Measurements from ENCODE around the gene SYTL3.

DNA sequence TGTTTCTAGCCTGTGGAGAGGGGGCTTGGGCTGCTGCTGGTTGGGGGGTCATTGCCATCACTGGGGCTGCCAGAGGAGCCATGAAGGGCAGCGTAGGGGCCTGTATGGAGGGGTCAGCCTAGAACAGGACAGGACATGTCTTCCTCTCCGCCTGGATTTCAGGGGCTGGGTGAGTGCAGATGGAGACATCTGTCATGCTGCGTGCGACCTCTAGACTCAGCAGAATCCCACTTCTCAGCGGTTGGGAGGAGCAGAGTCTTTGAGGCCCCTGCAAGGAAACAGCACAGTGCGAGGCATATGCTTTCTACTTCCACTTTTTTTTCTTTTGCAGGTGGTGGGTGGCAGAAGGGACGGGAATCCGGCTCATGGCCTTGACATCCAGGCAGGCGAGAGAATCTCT lies 101.4 kb downstream of the SYTL3 start:
- TF ChIP-seq, protein P1, sequence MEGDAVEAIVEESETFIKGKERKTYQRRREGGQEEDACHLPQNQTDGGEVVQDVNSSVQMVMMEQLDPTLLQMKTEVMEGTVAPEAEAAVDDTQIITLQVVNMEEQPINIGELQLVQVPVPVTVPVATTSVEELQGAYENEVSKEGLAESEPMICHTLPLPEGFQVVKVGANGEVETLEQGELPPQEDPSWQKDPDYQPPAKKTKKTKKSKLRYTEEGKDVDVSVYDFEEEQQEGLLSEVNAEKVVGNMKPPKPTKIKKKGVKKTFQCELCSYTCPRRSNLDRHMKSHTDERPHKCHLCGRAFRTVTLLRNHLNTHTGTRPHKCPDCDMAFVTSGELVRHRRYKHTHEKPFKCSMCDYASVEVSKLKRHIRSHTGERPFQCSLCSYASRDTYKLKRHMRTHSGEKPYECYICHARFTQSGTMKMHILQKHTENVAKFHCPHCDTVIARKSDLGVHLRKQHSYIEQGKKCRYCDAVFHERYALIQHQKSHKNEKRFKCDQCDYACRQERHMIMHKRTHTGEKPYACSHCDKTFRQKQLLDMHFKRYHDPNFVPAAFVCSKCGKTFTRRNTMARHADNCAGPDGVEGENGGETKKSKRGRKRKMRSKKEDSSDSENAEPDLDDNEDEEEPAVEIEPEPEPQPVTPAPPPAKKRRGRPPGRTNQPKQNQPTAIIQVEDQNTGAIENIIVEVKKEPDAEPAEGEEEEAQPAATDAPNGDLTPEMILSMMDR (IDR thresholded peaks at IDR 0.05 in 2 of 3, conservative IDR thresholded peaks at IDR 0.05 in 1 of 3; ENCODE audit: insufficient read depth in 2 of 3, low read depth in 1 of 3, low read length in 3 of 3) = no peak
- TF ChIP-seq, protein P2, sequence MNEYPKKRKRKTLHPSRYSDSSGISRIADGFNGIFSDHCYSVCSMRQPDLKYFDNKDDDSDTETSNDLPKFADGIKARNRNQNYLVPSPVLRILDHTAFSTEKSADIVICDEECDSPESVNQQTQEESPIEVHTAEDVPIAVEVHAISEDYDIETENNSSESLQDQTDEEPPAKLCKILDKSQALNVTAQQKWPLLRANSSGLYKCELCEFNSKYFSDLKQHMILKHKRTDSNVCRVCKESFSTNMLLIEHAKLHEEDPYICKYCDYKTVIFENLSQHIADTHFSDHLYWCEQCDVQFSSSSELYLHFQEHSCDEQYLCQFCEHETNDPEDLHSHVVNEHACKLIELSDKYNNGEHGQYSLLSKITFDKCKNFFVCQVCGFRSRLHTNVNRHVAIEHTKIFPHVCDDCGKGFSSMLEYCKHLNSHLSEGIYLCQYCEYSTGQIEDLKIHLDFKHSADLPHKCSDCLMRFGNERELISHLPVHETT (CRISPR knock-in tag; conservative IDR thresholded peaks at IDR 0.05 in 1 of 2, IDR thresholded peaks at IDR 0.05 in 1 of 2) = no peak
- TF ChIP-seq, protein P3, sequence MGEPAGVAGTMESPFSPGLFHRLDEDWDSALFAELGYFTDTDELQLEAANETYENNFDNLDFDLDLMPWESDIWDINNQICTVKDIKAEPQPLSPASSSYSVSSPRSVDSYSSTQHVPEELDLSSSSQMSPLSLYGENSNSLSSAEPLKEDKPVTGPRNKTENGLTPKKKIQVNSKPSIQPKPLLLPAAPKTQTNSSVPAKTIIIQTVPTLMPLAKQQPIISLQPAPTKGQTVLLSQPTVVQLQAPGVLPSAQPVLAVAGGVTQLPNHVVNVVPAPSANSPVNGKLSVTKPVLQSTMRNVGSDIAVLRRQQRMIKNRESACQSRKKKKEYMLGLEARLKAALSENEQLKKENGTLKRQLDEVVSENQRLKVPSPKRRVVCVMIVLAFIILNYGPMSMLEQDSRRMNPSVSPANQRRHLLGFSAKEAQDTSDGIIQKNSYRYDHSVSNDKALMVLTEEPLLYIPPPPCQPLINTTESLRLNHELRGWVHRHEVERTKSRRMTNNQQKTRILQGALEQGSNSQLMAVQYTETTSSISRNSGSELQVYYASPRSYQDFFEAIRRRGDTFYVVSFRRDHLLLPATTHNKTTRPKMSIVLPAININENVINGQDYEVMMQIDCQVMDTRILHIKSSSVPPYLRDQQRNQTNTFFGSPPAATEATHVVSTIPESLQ (CRISPR knock-in tag; IDR thresholded peaks at IDR 0.05) = no peak
- no peak for TF ChIP-seq EZH2 (IDR thresholded peaks at IDR 0.05; ENCODE audit: borderline replicate concordance, low read depth, low read length)
- TF ChIP-seq BRD4 (IDR thresholded peaks at IDR 0.05) = no peak

Measured in K562 (cell line).